Head of caudate nucleus (tissue), 42 donors: ENCODE data around the gene SPSB3.

ENCODE experiments used
- DNase-seq, 42 donors: peaks; one replicate each; pipeline versions ENCODE4 v3.0.0 to v3.0.0-alpha.2; 2020 to 2021; ENCODE audit warnings: mixed read lengths in 7 of 42
- intact Hi-C: fragments of 100-400 bp; cut with DNase I; formaldehyde crosslinking; loops from one replicate; pipeline ENCODE4 v1.15.0; 2022

Gene SPSB3

DNA sequence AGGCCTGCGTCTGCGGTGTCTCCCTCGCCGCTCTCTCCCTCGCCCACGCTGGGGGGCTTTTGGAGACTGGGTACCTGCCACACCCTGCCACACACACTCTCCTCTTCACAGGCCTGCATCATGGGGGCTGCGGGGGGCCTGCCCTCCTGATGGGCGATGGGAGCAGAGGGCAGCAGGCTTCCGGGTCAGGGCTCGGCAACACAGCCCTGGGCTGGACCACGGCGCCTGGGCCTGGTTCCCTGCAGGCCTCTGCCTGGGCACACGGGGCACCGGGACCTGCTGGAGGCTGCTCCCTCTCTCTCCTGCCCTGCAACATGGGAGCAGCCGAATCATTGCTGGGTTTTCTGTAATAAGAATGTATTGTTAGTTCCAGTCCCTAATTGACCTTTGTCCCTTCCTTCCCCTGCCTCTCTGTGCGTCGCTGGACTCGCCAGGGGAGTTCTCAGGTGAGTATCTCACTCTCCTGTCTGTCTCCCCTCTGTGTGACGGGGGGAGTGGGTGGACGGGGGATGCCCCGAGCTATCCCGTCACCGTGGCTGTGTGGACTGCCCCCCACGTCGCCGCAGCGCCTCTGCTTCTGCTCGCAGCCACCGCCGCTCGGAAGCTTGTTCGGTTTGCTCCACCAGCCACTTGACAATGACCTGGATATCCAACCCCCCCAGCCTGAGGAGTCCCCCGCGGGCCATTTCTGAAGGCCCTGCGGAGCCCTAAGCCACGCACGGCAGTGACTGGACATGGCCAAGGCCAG lies 24.5 kb downstream of the SPSB3 start:
- intact Hi-C loops, result no loop called here
- DNase-seq, result no peak

DNA sequence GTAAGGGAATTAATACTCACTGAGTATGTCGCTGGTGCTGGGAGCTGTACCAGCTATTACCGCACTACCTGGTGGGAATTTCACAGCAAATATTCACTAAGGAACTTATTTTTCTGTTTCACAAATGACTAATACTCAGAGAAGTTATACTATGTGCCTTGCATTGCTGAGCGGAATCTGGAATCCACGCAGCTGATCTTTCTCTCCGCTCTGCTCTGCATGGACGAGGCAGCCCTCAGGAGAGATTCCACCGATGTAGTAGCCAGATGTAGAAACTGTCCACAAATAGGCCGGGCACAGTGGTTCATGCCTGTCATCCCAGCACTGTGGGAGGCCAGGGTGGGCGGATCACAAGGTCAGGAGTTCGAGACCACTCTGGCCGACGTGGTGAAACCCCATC lies 28.2 kb downstream of the SPSB3 start:
- peak in 3 of 42 donors; percentile 26 to 60 (median 28) for DNase-seq
- intact Hi-C loops, result no loop called here

DNA sequence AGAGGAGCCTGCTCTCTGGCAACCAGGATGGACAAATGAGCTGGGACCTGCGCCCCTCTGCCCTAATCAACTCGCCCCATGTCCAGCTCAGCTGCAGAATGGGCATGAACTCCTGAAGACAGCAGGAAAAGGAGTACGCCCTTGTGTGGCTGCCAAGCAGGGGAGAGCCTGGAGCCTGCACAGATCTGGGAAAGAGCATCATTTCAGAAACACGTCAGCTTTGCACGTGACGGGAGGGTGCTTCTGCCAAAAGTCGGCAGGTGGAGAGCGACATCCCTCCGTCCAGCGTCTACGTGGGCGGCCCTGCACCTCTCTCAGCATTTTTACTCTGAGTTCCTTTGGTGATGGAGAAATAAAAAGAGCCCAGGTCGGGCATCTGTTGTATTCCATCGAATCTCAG lies 29.5 kb downstream of the SPSB3 start:
- intact Hi-C loops, result no loop called here
- no peak for DNase-seq

DNA sequence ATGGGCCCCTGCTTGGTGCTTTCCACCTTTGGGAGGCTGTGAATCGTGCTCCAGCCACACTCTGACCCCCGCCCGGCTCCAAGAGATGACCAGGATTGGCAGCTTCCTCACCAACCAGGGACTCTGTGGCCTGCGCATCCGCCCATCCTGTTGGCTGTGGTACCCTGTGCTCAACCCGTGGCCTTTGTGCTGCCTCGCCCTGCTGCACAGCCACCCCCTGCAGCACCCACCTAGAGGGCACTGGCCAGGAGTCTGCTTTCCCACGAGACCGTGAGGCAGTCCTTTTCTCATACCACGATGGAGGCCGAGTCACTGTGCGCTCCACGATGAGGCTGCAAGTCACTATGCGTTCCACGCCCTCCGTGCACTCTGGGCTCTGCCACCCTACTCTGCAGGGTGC lies 30.4 kb downstream of the SPSB3 start:
- DNase-seq, result no peak
- intact Hi-C loops, result no loop called here

DNA sequence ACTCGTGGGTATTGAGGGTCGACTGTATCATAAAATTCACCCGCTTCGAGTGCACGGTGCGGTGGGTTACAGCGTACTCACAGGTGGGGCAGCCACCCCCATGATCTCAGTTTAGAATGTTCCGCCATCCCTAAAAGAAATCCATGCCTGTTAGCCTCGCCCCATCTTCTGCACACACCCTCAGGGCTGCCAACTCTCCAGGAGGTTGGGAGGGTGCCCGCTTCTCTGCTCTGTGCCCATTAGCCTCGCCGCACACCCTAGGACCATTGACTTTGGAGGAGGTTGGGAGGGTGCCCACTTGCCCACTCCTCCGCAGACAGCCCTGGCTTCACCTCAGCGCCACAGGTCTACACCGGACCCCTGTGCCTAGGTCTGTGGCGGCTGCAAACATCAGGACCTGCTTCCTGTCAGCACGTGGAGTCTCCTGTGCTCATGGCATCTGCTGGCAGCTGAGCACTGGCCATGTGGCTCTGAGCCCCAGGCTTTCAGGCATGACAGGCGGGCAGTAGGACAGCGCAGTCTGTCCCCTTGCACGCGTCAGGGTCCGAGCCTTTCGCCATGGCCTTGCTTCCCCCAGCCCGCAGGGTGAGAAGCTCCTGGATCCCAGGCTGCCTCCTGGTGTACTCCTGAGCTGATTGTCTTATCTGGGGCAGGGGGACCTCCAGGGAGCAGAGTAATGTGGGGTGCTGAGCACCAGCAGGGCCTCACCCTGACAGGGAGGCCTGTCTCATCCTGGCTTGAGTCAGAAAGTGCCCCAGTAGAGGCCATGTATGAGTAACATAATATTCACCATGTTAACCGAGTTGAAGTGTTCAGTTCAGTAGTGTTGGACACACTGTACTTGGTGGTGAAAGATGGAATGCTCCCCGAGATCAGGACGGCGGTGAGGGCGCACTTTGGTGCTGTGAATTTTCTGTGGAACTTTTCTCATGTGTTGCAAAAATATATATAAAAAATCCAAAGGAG lies 32.9 kb downstream of the SPSB3 start:
- no peak for DNase-seq
- intact Hi-C loops, result no loop called here

GRCh38 chr16:1747934-1748333 lies 34.4 kb downstream of the SPSB3 start:
- intact Hi-C loops, result no loop called here
- DNase-seq, result no peak

DNA sequence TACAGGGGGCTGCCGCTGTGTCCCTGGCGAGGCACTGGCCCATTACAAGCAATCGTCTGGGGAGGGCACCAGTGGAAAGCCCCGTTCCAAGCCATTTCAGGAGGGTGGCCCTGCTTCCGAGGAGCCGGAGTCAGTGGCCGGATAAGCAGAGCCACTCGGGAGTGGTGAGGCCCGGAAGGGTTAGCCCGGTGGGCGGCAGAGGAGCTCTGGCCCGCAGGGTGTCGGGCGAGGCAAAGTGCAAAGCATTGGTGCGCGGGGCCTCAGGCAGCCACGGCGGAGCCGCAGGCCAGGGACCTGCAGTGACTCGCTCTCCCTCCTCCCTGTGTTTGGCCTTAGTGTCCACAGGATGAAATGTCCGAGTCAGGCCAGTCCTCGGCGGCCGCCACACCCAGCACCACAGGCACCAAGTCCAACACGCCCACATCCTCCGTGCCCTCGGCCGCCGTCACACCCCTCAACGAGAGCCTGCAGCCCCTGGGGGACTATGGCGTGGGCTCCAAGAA lies 35.6 kb downstream of the SPSB3 start:
- no peak for DNase-seq
- intact Hi-C loops, result no loop called here

DNA sequence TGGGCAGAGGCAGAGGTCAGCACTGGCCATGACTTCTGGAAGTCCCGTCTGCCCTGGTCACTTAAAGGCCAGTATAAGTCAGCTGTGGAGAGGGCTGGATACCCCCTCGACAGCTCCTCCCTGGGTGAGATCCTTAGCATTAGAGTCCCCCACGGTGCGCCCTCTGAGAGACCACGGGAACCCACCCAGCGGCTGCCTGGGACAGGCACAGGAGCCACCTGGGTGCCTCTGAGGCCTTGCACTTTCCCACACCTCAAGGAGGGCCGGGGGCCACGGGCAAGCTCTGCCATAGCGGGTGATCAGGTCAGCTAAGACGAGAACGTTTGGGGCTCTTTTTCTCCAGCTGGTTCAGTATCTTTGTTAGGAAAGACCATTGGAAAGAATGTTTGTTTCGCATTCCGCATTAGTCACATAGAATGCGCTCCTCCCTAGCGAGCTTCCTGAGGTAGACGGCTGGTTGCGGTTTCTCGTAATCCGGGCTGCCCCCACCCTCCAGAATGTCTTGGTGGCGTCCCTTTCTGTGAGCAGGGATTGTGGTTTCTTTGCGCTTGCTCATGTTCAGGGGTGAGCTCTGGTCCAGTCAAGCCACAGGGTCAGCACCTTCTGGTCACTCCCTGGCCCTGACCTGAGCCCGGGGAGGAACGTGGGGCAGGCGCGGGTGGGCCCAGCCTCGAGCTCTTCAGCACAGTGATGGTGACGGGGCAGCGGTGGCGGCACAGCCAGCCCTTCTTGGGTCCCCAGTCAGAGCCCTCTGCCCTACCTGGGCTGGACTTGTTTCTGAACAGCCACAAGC lies 36.3 kb downstream of the SPSB3 start:
- no peak for DNase-seq
- intact Hi-C loops, result no loop called here

- intact Hi-C loops, result no loop called here
- no peak for DNase-seq
Observed at GRCh38 chr16:1745181-1745899, 37.0 kb downstream of the SPSB3 start.

DNA sequence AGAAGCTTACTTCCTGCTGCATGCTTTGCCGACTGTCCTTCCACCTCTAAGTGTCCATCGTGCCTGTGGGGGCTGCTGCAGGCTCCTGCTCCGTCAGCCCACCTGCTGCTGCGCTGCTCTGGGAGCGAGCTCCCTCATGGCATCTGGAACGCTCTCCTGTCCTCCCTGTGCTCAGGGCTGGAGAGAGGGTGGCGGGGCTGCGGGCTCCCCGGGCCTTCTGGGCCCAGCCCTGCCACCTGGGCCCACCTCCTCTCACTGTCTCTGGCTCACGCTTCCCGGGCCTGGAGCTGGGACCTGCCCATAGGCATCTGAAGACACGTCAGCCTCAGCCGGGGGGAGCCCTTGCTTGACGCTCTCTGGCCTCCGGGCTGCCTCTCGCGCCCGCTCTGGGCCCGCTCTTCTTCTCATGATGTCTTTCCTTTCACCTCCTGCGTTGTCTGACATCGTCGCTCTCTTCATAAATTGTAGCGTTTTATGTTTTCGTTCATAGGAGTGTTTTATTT lies 38.0 kb downstream of the SPSB3 start:
- intact Hi-C loops, result no loop called here
- no peak for DNase-seq

DNA sequence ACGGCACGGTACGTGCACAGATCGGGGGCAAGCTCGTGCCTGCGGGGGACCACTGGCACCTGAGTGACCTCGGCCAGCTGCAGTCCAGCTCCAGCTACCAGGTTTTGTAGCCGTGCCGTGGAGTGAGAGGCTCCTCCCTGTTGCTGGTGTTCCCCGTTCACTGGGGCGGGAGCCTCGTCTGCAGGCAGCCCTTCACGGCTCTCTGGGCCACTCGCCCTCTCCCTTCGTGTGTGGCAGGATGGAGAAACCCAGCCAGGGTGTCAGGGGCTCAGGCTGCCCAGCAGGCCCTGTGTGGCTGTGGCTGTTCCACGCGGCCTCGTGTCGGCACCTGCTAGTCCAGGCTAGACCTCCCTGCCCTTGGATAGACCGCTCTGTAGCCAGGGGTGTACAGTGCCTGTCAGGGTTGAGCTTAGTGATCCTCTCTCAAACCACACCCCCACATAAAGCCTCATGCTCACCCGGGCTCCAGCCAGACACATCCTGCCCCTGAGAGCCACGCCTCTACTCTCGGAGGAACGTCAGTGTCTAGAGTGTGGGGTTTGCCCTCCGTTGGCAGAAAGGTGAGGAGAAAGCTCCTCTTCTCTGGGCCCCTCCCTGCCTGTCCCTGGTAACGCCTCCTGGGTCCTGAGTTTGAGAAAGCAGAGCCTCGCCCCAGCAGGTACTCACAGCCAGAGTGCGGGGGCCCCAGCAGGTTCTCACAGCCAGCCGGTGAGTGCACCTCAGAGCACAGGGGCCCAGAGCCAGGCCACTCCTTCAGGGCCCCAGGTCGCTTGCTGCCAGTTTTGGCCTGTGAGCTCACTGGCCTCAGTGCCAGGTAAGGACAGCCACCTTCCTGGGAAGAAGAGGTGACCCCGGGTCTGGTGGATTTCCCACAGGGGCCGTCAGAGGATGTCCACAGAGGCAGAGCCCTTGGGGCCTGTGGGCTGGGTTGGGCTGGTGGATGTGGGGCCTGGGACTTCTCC lies 38.7 kb downstream of the SPSB3 start:
- intact Hi-C loops, result no loop called here

DNA sequence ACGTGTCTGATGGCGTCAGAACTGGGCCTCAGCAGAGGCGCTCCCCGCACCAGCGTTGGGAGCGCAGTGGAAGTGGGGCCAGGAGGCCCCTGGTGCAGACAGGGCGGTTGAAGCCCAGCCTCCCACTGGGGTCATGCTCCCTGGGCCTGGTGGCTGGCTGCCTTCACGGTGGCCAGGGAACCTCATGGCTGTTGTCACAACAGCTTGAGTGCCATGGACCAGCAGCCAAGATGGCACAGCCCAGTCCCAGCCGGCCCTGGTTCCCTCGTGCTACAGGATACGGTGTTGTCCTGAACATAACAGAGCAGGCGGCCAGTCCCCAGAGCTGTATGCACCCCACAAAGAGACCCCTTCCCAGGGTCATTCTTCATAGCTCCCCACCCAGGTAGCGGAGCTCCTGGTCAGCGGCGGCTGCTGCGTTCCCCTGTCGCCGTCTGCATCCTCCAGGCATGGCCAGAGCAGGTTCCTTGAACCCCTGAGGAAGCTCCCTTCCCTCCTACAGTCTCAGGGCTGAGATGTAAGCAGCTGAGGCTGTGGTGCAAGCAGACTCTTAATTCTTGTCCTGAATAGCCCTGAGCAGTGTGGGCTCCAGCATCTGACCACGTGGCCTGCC lies 40.7 kb downstream of the SPSB3 start:
- no peak for DNase-seq
- intact Hi-C loops, result no loop called here

More for the DNA sequence above, 38.7 kb downstream of the SPSB3 start:
- no peak for DNase-seq

- DNase-seq, result no peak
- intact Hi-C loops, result no loop called here
Observed at GRCh38 chr16:1740781-1741490, 41.4 kb downstream of the SPSB3 start.

- intact Hi-C loops, result no loop called here
- no peak for DNase-seq
Observed at GRCh38 chr16:1740234-1740633, 42.1 kb downstream of the SPSB3 start.

- intact Hi-C loops, result no loop called here
- DNase-seq, result no peak
Observed at GRCh38 chr16:1734816-1735215, 47.6 kb downstream of the SPSB3 start.

DNA sequence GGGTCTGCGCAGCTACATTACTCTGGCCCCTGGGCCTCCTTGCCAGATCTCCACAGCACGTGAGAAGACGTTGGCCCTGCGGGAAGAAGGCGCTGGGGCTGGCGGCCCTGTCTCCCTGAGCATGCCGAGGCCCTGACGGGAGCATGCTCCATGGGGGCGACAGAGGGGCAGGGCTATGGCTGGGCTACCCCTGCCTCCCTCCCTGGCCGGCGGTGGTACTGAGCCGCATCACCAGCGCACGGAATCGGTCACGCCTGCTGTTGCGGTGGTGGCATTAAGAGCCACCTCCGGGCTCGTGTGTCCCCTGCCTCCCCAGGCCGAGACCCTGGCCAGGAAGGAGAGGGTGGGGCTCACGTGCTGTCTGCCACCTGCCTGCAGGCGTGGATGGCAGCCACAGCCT lies 48.2 kb downstream of the SPSB3 start:
- intact Hi-C loops, result no loop called here
- no peak for DNase-seq
